ENCODE results near the gene CAMK2G. TPM values are rescaled to one million over a fixed set of nuclear protein-coding genes. Genes with fewer than 3 reads are reported as not detected.

Gene CAMK2G
- total RNA-seq, 1 donor from 2014 or later, result 25.9 TPM

DNA sequence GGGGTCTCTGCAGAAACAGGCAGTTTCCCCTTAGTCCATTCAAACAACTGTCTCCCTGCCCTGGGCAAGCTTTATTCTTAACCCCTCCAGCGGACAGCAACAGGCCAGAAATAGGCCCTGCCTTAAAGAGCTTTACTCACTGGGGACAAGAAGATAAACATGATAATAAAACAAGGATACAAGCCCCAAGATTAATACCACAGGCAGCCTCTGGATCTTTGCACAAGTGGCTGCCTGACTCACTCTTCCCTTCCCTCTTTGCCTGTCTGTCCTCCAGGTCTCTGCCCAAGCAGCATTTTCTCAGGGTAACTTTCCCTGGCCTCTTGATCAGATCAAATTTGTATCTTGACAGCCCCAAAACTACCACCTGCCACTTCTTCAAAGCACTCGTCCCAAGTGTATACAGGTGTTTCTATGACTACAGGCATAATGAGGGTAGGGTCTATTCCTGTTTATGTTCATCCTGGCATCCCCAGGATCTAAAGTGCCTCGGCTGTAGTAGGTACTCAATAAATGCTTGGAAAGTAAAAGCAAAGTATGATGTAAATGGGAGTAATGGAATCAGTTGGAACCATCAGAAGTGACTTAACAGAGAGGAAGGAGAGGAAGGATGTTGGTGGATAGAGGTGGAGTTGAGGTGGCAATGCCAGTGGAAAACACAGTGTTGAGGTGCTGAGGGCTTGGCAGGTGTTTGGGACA is 7.0 kb upstream of the CAMK2G start:
- Mint-ChIP-seq H3K4me3 (ENCODE audit: unreplicated experiment) (no peak overlapping the region), H3K27ac (ENCODE audit: unreplicated experiment) (no peak overlapping the region), H3K9me3 (ENCODE audit: unreplicated experiment) (no peaks in the 10 kb centered on the region), H3K4me1 (ENCODE audit: low read depth, unreplicated experiment) (no peaks in the 10 kb centered on the region), H3K36me3 (ENCODE audit: unreplicated experiment) (no peaks in the 10 kb centered on the region), H3K27me3 (ENCODE audit: unreplicated experiment) (peaks cover 2% of the 10 kb centered on the region)
- TF ChIP-seq CTCF (IDR thresholded peaks at IDR 0.05; ENCODE audit: partially characterized antibody, unreplicated experiment), result no peak
- no peak for DNase-seq

DNA sequence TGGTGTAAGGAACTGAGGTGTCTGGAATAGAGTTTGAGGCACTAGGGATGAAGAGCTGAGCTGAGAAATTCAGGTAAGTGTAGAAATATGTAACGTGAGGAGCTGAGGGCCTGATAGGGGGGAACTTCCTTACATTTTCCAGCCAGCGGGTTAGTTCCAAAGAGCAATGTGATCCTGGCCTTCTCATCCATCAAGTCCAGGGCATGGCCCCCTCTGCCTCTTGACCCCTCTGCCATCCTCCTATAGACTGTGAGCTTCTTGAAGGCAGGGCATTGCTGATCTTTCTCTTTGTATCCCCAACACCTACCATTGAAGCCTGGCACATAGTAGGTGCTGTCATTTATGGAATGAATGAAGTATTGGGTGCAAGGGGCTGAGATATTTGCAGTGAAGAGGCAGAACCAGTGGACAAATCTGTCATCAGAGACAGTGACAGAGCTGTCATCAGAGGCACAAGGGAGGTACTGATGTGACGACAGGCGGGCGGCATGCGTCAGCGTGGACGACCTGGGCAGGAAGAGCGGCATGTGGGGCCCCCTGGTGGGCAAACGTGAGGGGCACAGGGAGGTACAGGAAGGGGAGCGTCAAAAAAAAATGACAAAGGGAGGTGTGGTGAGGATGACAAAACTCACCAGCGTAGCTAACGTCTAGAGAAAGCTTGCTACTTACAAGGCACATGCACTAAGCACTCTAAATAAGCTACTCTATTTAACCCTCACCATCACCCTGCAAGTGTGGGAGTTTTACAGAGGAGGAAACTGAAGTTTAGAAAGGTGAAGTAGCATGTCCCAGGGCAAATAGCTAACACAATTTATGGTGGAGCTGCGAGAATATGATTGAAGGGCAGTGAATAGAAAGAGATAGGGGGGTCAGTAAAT is 5.2 kb upstream of the CAMK2G start:
- no peaks in the 10 kb centered on the region for H3K9me3 Mint-ChIP-seq (ENCODE audit: unreplicated experiment)
- DNase-seq, result peak; percentile 89
- no peaks in the 10 kb centered on the region for H3K4me1 Mint-ChIP-seq (ENCODE audit: low read depth, unreplicated experiment)
- TF ChIP-seq CTCF (IDR thresholded peaks at IDR 0.05; ENCODE audit: partially characterized antibody, unreplicated experiment), result peak; percentile 95
- peak overlapping the region; percentile 72 for H3K27ac Mint-ChIP-seq (ENCODE audit: unreplicated experiment)
- peaks cover 2% of the 10 kb centered on the region for H3K27me3 Mint-ChIP-seq (ENCODE audit: unreplicated experiment)
- H3K4me3 Mint-ChIP-seq (ENCODE audit: unreplicated experiment), result no peak overlapping the region
- H3K36me3 Mint-ChIP-seq (ENCODE audit: unreplicated experiment), result no peaks in the 10 kb centered on the region

- Mint-ChIP-seq H3K27ac (ENCODE audit: unreplicated experiment) (no peak overlapping the region), H3K36me3 (ENCODE audit: unreplicated experiment) (no peaks in the 10 kb centered on the region), H3K9me3 (ENCODE audit: unreplicated experiment) (no peaks in the 10 kb centered on the region), H3K4me1 (ENCODE audit: low read depth, unreplicated experiment) (no peaks in the 10 kb centered on the region), H3K4me3 (ENCODE audit: unreplicated experiment) (no peak overlapping the region), H3K27me3 (ENCODE audit: unreplicated experiment) (peaks cover 2% of the 10 kb centered on the region)
- no peak for TF ChIP-seq CTCF (IDR thresholded peaks at IDR 0.05; ENCODE audit: partially characterized antibody, unreplicated experiment)
- DNase-seq, result no peak
These were observed 4.0 kb upstream of the CAMK2G start for GRCh38 chr10:73878365-73878764.

DNA sequence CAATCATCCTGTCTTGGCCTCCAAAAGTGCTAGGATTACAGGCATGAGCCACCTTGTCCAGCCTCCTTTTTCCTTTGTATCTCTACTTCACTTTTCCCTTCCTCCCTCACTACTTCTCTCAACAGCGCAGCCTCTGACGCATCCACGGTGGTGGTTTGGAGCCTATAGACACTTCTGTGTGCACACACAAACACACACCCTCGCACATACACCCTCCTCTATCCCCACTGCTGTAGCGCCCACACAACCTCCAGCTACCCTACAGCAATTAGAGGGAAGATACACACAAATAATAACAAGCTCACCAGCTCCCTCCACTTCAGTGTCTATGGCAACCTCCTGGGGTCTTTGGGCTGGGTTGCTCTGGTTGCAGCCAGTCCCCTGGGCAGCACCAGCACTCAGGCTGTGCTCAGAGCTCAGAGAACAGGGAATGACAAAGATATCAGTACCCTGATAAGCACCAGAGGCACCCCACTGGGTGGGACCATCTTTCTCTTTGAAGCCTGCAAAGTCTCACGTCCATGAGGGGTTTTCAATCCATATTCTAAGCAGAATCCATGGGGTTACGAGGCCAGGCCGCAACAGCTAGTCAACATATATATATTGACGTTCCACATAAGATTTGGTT is 3.3 kb upstream of the CAMK2G start:
- Mint-ChIP-seq H3K27ac (ENCODE audit: unreplicated experiment) (no peak overlapping the region), H3K4me3 (ENCODE audit: unreplicated experiment) (no peak overlapping the region), H3K27me3 (ENCODE audit: unreplicated experiment) (peaks cover 7% of the 10 kb centered on the region), H3K4me1 (ENCODE audit: low read depth, unreplicated experiment) (peaks cover 5% of the 10 kb centered on the region), H3K9me3 (ENCODE audit: unreplicated experiment) (peaks cover 7% of the 10 kb centered on the region), H3K36me3 (ENCODE audit: unreplicated experiment) (no peaks in the 10 kb centered on the region)
- TF ChIP-seq CTCF (IDR thresholded peaks at IDR 0.05; ENCODE audit: partially characterized antibody, unreplicated experiment), result no peak
- DNase-seq, result no peak
